SKM-1 (cell line): ENCODE data around the gene RASSF6.
"Not testable (repeated sequence)": the region's sequence is repeated elsewhere in the genome, so short reads cannot be mapped to it uniquely, and the experiment has no call there.

Experiments
- DNase-seq: peaks from one replicate; lab custom pipeline; 2025; ENCODE audit not compliant: unreplicated experiment; lab: John Stamatoyannopoulos, UW

RASSF6 gene

GRCh38 chr4:73612032-73612431, 8.2 kb downstream of the RASSF6 start:
- DNase-seq, result no peak

- no peak for DNase-seq
Measured at GRCh38 chr4:73609706-73610105, 10.5 kb downstream of the RASSF6 start.

GRCh38 chr4:73608689-73609594, 11.3 kb downstream of the RASSF6 start:
- no peak for DNase-seq

- no peak for DNase-seq
Measured at GRCh38 chr4:73607375-73608033, 12.7 kb downstream of the RASSF6 start.

GRCh38 chr4:73606465-73606974, 13.7 kb downstream of the RASSF6 start:
- no peak for DNase-seq

GRCh38 chr4:73603854-73604584, 16.2 kb downstream of the RASSF6 start:
- DNase-seq, result no peak

GRCh38 chr4:73603271-73603710, 16.9 kb downstream of the RASSF6 start:
- no peak for DNase-seq

GRCh38 chr4:73600954-73601353, 19.3 kb downstream of the RASSF6 start:
- no peak for DNase-seq

GRCh38 chr4:73599182-73599581, 21.1 kb downstream of the RASSF6 start:
- no peak for DNase-seq

- DNase-seq, result no peak
Measured at GRCh38 chr4:73597594-73597993, 22.6 kb downstream of the RASSF6 start.

- not testable (repeated sequence) for DNase-seq
Measured at GRCh38 chr4:73597183-73597582, 23.1 kb downstream of the RASSF6 start.

GRCh38 chr4:73596001-73596400, 24.2 kb downstream of the RASSF6 start:
- DNase-seq, result no peak

GRCh38 chr4:73593631-73594241, 26.5 kb downstream of the RASSF6 start:
- peak; percentile 25 for DNase-seq

GRCh38 chr4:73589887-73590801, 30.1 kb downstream of the RASSF6 start:
- no peak for DNase-seq

GRCh38 chr4:73589261-73589847, 30.9 kb downstream of the RASSF6 start:
- DNase-seq, result no peak

GRCh38 chr4:73588613-73589012, 31.6 kb downstream of the RASSF6 start:
- no peak for DNase-seq

GRCh38 chr4:73586666-73587065, 33.6 kb downstream of the RASSF6 start:
- DNase-seq, result no peak

- DNase-seq, result no peak
Measured at GRCh38 chr4:73586040-73586439, 34.2 kb downstream of the RASSF6 start.

GRCh38 chr4:73585345-73585744, 34.9 kb downstream of the RASSF6 start:
- DNase-seq, result no peak
